Measurements from ENCODE around the gene CHRM1. TPM values are rescaled to one million over a fixed set of nuclear protein-coding genes. Genes with fewer than 3 reads are reported as not detected.
A peak's percentile ranks its signal among the peaks of the same experiment; 100 is the strongest.

CHRM1 gene, protein sequence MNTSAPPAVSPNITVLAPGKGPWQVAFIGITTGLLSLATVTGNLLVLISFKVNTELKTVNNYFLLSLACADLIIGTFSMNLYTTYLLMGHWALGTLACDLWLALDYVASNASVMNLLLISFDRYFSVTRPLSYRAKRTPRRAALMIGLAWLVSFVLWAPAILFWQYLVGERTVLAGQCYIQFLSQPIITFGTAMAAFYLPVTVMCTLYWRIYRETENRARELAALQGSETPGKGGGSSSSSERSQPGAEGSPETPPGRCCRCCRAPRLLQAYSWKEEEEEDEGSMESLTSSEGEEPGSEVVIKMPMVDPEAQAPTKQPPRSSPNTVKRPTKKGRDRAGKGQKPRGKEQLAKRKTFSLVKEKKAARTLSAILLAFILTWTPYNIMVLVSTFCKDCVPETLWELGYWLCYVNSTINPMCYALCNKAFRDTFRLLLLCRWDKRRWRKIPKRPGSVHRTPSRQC
- polyA plus RNA-seq, result 1 to 10 TPM in 1 of 4 donors, under 1 TPM in 1, not detected in 2; 0.65 to 1.1 TPM
- long read RNA-seq, donor 1, partial matches to known transcripts, result 0 of 1 reads
- long read RNA-seq, donor 1, other reads (novel, unspliced or antisense), result 0 of 1 reads
- long read RNA-seq, donor 2, partial matches to known transcripts, result 0 of 1 reads
- long read RNA-seq, donor 2, other reads (novel, unspliced or antisense), result 0 of 1 reads
- long read RNA-seq, donor 3, result 0 reads
- long read RNA-seq, donor 4, result 0 reads
- long read RNA-seq, donor 5, result 0 reads
- long read RNA-seq, donor 6, result 0 reads
- long read RNA-seq, donor 7, result 0 reads
- long read RNA-seq, donor 8, result 0 reads
- long read RNA-seq, donor 9, result 0 reads
- long read RNA-seq, donor 10, partial matches to known transcripts, result 0 of 1 reads
- long read RNA-seq, donor 10, other reads (novel, unspliced or antisense), result 0 of 1 reads

DNA sequence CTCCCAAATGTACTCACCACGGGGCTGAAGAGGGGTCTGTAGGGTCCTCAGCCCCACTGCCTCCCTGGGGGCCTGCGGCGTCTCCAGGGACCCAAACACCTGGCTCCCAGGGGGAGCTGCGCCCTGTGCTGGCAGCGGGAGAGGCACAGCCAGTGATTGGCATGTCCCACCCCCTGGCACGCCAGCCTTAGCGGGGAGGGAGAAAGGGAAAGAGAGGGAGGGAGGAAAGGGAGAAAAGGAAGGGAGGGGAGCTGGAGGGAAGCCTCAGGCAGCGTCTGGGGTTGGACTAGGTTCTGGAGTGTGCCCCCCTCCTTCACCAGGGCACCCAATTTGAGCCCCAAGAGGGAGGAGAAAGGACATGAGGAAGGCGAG, at the start of gene CHRM1:
Gene CHRM1, minus strand, starts transcription at position 163 of the 372 bp plus-strand sequence. CDS start 10,263 bp downstream, outside the sequence.
- no peaks in the 10 kb centered on the region for H3K36me3 ChIP-seq (ENCODE audit: control insufficient read depth in 3 of 3, insufficient read depth in 2 of 3, low read depth in 1 of 3, low read length in 3 of 3)
- H3K4me3 ChIP-seq (ENCODE audit: low read depth in 1 of 3, low read length in 3 of 3), result no peak within 1 kb of the TSS
- no peak for FAIRE-seq
- peaks cover 0 to 3% of the 10 kb centered on the region in 2 donors for H3K9me3 ChIP-seq (ENCODE audit: control insufficient read depth in 2 of 2, insufficient read depth in 1 of 2, low read depth in 1 of 2, low read length in 1 of 2)
- peaks cover 3 to 61% (median 23%) of the 10 kb centered on the region in 3 donors for H3K27me3 ChIP-seq (ENCODE audit: control insufficient read depth in 3 of 3, insufficient read depth in 3 of 3, low read length in 3 of 3)
- peak in 1 of 2 donors; percentile 21 for DNase-seq
- H3K27ac ChIP-seq (ENCODE audit: low read depth in 1 of 3, low read length in 2 of 3), result no peak within 1 kb of the TSS
- 3 to 35% (median 27%) methylated on average over 9 of the region's 9 CpGs for WGBS, 3 donors
- H3K4me1 ChIP-seq (ENCODE audit: control insufficient read depth in 3 of 3, insufficient read depth in 2 of 3, low read depth in 1 of 3, low read length in 2 of 3), result peaks cover 0 to 15% (median 6%) of the 10 kb centered on the region in 3 donors

DNA sequence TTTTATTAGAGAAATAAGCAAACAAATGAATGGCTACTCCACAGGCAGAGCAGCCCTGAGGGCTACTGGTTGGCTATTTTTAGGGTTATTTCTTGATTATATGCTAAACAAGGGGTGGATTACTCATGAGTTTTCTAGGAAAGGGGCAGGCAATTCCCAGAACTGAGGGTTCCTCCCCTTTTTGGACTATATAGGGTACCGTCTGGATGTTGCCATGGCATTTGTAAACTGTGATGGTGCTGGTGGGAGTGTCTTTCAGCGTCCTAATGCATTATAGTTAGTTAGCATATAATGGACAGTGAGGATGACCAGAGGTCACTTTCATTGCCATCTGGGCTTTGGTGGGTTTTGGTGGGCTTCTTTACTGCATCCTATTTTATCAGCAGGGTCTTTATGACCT, 44.4 kb upstream of the CHRM1 start:
- Histone ChIP-seq H3K4me3 (ENCODE audit: low read depth in 1 of 3, low read length in 3 of 3) (no peak overlapping the region), H3K4me1 (ENCODE audit: control insufficient read depth in 3 of 3, insufficient read depth in 2 of 3, low read depth in 1 of 3, low read length in 2 of 3) (no peaks in the 10 kb centered on the region), H3K36me3 (ENCODE audit: control insufficient read depth in 3 of 3, insufficient read depth in 2 of 3, low read depth in 1 of 3, low read length in 3 of 3) (no peaks in the 10 kb centered on the region), H3K9me3 (ENCODE audit: control insufficient read depth in 2 of 2, insufficient read depth in 1 of 2, low read depth in 1 of 2, low read length in 1 of 2) (no peaks in the 10 kb centered on the region), H3K27ac (ENCODE audit: low read depth in 1 of 3, low read length in 2 of 3) (no peak overlapping the region), H3K27me3 (ENCODE audit: control insufficient read depth in 3 of 3, insufficient read depth in 3 of 3, low read length in 3 of 3) (no peaks in the 10 kb centered on the region)
- FAIRE-seq, result no peak
- no peak for DNase-seq
- 42 to 61% (median 59%) methylated on average over 2 of the region's 2 CpGs for WGBS, 3 donors

DNA sequence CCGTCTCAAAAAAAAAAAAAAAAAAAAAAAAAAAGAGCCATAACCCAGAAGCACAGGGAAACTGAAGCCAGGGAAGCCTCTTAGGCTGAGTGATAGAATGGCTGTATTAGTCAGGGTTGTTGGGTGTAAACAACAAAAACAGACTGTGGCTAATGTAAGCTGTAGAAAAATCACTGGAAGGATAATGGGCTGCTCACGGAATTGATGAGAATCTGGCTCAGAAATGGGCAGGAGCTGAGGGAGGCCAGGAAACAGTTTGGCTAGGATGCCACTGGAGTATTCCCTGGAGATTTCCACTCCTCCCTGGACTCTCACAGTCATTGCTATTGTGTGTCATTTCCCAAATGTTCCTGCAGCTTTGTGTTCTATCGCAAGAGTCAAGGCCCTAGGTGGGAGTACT, 41.2 kb upstream of the CHRM1 start:
- no peak for DNase-seq
- Histone ChIP-seq H3K9me3 (ENCODE audit: control insufficient read depth in 2 of 2, insufficient read depth in 1 of 2, low read depth in 1 of 2, low read length in 1 of 2) (no peaks in the 10 kb centered on the region), H3K27ac (ENCODE audit: low read depth in 1 of 3, low read length in 2 of 3) (no peak overlapping the region), H3K27me3 (ENCODE audit: control insufficient read depth in 3 of 3, insufficient read depth in 3 of 3, low read length in 3 of 3) (no peaks in the 10 kb centered on the region), H3K4me1 (ENCODE audit: control insufficient read depth in 3 of 3, insufficient read depth in 2 of 3, low read depth in 1 of 3, low read length in 2 of 3) (peaks cover 0 to 13% (median 10%) of the 10 kb centered on the region in 3 donors), H3K4me3 (ENCODE audit: low read depth in 1 of 3, low read length in 3 of 3) (no peak overlapping the region), H3K36me3 (ENCODE audit: control insufficient read depth in 3 of 3, insufficient read depth in 2 of 3, low read depth in 1 of 3, low read length in 3 of 3) (no peaks in the 10 kb centered on the region)
- no peak for FAIRE-seq
- WGBS, 3 donors, result 80 to 93% (median 86%) methylated on average over 2 to 3 of the region's 3 CpGs

DNA sequence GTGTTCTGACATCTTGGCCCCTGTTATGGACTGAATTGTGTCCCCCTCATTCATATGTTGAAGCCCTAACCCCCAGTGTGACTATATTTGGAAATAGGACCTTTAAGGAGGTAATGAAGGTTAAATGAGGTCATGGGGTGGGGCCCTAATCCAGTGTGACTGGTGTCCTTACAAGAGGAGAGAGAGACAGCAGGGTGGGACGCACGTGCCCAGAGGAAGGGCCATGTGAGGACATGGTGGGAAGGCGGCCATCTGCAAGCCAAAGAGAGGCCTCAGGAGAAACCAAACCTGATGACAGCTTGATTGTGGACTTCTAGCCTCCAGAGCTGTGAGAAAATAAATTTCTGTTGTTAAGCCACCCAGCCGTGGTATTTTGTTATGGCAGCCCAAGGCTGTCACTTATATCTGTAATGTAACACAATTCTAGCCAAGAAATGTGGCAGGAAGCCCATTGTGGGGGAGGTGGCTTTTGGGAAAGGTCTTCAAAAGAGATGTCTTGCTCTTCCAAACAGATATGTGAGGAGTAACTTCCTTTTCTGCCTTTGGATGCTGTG, 39.9 kb upstream of the CHRM1 start:
- no peak overlapping the region for H3K27ac ChIP-seq (ENCODE audit: low read depth in 1 of 3, low read length in 2 of 3)
- WGBS, 3 donors, result 78 to 91% (median 88%) methylated on average over 4 of the region's 4 CpGs
- H3K4me1 ChIP-seq (ENCODE audit: control insufficient read depth in 3 of 3, insufficient read depth in 2 of 3, low read depth in 1 of 3, low read length in 2 of 3), result peaks cover 0 to 13% (median 10%) of the 10 kb centered on the region in 3 donors
- H3K9me3 ChIP-seq (ENCODE audit: control insufficient read depth in 2 of 2, insufficient read depth in 1 of 2, low read depth in 1 of 2, low read length in 1 of 2), result no peaks in the 10 kb centered on the region
- no peaks in the 10 kb centered on the region for H3K27me3 ChIP-seq (ENCODE audit: control insufficient read depth in 3 of 3, insufficient read depth in 3 of 3, low read length in 3 of 3)
- no peak overlapping the region for H3K4me3 ChIP-seq (ENCODE audit: low read depth in 1 of 3, low read length in 3 of 3)
- no peaks in the 10 kb centered on the region for H3K36me3 ChIP-seq (ENCODE audit: control insufficient read depth in 3 of 3, insufficient read depth in 2 of 3, low read depth in 1 of 3, low read length in 3 of 3)
- FAIRE-seq, result no peak
- DNase-seq, result no peak

DNA sequence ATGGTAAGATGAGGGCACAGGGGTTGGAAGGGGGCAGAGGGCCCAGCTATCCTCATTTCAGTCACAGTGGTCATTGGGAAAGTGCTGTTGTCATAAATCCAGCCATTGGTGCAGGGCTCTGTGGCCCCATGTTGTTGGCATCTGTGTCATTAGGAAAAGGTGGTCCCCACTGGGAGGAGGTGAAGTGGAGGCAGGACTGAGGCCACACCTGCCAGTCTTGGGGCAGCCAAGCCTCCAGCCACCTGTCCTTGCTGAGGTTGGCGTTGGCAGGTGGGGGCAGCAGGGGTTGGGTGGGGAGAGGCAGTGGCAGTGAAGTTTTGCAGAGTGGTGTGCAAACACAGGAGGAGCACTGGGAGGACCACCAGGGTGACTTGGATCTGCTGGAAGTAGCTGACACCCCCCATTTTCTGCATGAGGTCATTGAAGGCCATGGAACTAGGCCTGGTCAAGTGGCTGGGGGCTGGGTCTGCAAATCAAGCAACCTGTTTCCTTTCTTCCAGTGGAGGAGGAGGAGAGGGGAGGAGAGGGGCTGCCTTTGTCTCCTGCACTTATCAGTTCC, 38.3 kb upstream of the CHRM1 start:
- Histone ChIP-seq H3K9me3 (ENCODE audit: control insufficient read depth in 2 of 2, insufficient read depth in 1 of 2, low read depth in 1 of 2, low read length in 1 of 2) (no peaks in the 10 kb centered on the region), H3K4me3 (ENCODE audit: low read depth in 1 of 3, low read length in 3 of 3) (no peak overlapping the region), H3K4me1 (ENCODE audit: control insufficient read depth in 3 of 3, insufficient read depth in 2 of 3, low read depth in 1 of 3, low read length in 2 of 3) (peaks cover 0 to 13% (median 10%) of the 10 kb centered on the region in 3 donors), H3K27ac (ENCODE audit: low read depth in 1 of 3, low read length in 2 of 3) (peak overlapping the region in 1 of 3 donors; percentile 48), H3K27me3 (ENCODE audit: control insufficient read depth in 3 of 3, insufficient read depth in 3 of 3, low read length in 3 of 3) (no peaks in the 10 kb centered on the region), H3K36me3 (ENCODE audit: control insufficient read depth in 3 of 3, insufficient read depth in 2 of 3, low read depth in 1 of 3, low read length in 3 of 3) (no peaks in the 10 kb centered on the region)
- FAIRE-seq, result no peak
- DNase-seq, result no peak
- WGBS, 3 donors, result 86 to 92% (median 91%) methylated on average over 1 of the region's 1 CpG

DNA sequence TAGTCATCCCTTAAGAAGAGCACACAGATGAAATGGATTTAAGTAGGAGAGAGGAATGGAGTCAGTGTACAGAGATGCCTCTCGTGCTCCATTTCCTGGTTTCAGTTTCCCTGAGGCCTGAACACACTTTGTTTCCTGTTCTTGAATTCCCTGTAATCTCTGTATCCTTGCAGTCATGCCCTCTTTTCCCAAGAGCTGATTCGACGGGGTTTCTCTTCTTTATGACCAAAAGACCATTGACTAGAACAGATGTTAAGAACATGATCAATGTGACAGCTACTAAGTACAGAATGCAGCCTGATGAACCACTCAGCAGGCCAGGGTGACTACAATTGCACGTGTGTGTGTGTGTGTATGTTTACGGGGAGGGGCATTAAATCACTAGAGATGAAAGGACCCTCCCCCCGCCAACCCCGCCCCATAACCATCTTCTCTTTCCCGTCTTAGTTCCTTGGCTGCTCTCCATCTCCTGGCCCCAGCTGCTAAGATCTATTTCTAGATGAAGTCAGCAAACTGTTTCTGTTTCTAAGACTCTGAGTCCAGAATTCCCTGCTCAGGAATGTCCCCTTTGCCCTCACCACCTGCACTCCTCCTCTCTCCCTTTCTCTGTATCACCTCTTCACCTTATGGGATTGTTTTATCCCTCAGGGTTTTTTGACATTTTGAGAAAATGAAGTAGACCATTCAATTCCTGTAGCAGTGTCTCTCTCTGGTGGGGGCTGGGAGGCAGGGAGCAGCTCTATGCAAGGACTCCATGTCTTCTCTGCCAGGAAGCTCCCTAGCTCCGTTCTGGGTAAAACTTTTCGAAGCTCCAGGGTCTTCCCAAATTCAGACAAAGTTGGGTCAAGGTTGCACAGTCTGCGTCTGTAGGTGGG, 37.6 kb upstream of the CHRM1 start:
- H3K9me3 ChIP-seq (ENCODE audit: control insufficient read depth in 2 of 2, insufficient read depth in 1 of 2, low read depth in 1 of 2, low read length in 1 of 2), result no peaks in the 10 kb centered on the region
- DNase-seq (peak; percentile 63 to 66), FAIRE-seq (no peak)
- no peak overlapping the region for H3K4me3 ChIP-seq (ENCODE audit: low read depth in 1 of 3, low read length in 3 of 3)
- 27 to 30% (median 30%) methylated on average over 11 of the region's 11 CpGs for WGBS, 3 donors
- no peaks in the 10 kb centered on the region for H3K36me3 ChIP-seq (ENCODE audit: control insufficient read depth in 3 of 3, insufficient read depth in 2 of 3, low read depth in 1 of 3, low read length in 3 of 3)
- H3K4me1 ChIP-seq (ENCODE audit: control insufficient read depth in 3 of 3, insufficient read depth in 2 of 3, low read depth in 1 of 3, low read length in 2 of 3), result peaks cover 0 to 13% (median 10%) of the 10 kb centered on the region in 3 donors
- H3K27me3 ChIP-seq (ENCODE audit: control insufficient read depth in 3 of 3, insufficient read depth in 3 of 3, low read length in 3 of 3), result no peaks in the 10 kb centered on the region
- peak overlapping the region in 2 of 3 donors; percentile 43 to 48 for H3K27ac ChIP-seq (ENCODE audit: low read depth in 1 of 3, low read length in 2 of 3)

DNA sequence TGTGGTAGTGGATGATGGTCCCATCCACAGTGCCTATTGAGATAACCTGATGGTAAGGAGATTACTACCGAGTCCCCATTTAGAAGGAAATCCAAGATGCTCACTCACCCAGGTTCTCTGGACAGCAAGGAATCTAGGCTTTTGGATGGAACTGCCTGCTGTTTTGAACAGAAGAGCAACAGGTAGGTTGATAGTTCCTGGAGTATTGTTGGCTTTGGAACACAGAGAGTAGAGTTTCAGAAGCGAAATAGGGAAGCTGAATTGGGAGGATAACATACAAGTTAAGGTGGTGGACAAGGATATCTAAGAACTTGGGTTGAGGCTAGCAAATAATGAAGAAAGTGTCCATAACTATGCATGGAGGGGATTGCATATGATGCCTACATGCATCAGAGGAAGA, 36.0 kb upstream of the CHRM1 start:
- no peak overlapping the region for H3K4me3 ChIP-seq (ENCODE audit: low read depth in 1 of 3, low read length in 3 of 3)
- 87 to 94% (median 92%) methylated on average over 2 of the region's 2 CpGs for WGBS, 3 donors
- no peak for DNase-seq
- H3K9me3 ChIP-seq (ENCODE audit: control insufficient read depth in 2 of 2, insufficient read depth in 1 of 2, low read depth in 1 of 2, low read length in 1 of 2), result no peaks in the 10 kb centered on the region
- no peaks in the 10 kb centered on the region for H3K27me3 ChIP-seq (ENCODE audit: control insufficient read depth in 3 of 3, insufficient read depth in 3 of 3, low read length in 3 of 3)
- H3K27ac ChIP-seq (ENCODE audit: low read depth in 1 of 3, low read length in 2 of 3), result no peak overlapping the region
- no peaks in the 10 kb centered on the region for H3K36me3 ChIP-seq (ENCODE audit: control insufficient read depth in 3 of 3, insufficient read depth in 2 of 3, low read depth in 1 of 3, low read length in 3 of 3)
- peaks cover 0 to 13% (median 10%) of the 10 kb centered on the region in 3 donors for H3K4me1 ChIP-seq (ENCODE audit: control insufficient read depth in 3 of 3, insufficient read depth in 2 of 3, low read depth in 1 of 3, low read length in 2 of 3)
- FAIRE-seq, result no peak

All from small intestine (tissue), 16 donors.